ENCODE results near the gene WNT5B.
"Not testable (repeated sequence)": the region's sequence is repeated elsewhere in the genome, so short reads cannot be mapped to it uniquely, and the experiment has no call there.

The WNT5B gene

GRCh38 chr12:1692895-1693610, 64.0 kb downstream of the WNT5B start:
- DNase-seq = no peak

- not testable (repeated sequence) for DNase-seq
These were observed 66.1 kb downstream of the WNT5B start for GRCh38 chr12:1695097-1695496.

GRCh38 chr12:1695886-1696670, 67.0 kb downstream of the WNT5B start:
- DNase-seq = no peak

GRCh38 chr12:1696800-1697199, 67.8 kb downstream of the WNT5B start:
- no peak for DNase-seq

All from NK-92 treated with Interleukin-12 subunit alpha and Interleukin-12 subunit beta, amount 100 ng/mL, for 24 hours (cell line).